GM23338 (cell line): ENCODE results near the gene ABCD3.

Experiments used
- CREB1 ChIP-seq: fragments of 250-450 bp; sonication (Bioruptor Pico); IDR thresholded peaks from 2 replicates; pipeline ENCODE4 v1.5.0; 2020; ENCODE audit warnings: low read depth, mild to moderate bottlenecking, moderate library complexity
- EZH2 ChIP-seq: fragments of 200-600 bp; sonication (generic); IDR thresholded peaks from one replicate; pipeline ENCODE4 v1.8.0; 2017; ENCODE audit warnings: antibody characterized with exemption, mild to moderate bottlenecking, low read depth; ENCODE audit not compliant: unreplicated experiment
- EZH2phosphoT487 ChIP-seq: fragments of 200-600 bp; sonication (generic); IDR thresholded peaks from one replicate; pipeline ENCODE4 v1.8.1; 2018; ENCODE audit warnings: antibody characterized with exemption; ENCODE audit not compliant: unreplicated experiment
- JUNB ChIP-seq: IDR thresholded peaks from one replicate; pipeline ENCODE4 v1.6.1; 2016; ENCODE audit warnings: antibody characterized with exemption; ENCODE audit not compliant: unreplicated experiment
- POLR2AphosphoS5 ChIP-seq: IDR thresholded peaks from 2 replicates; pipeline ENCODE4 v1.6.1; 2016; ENCODE audit warnings: antibody characterized with exemption, low read depth
- STAT1 ChIP-seq: IDR thresholded peaks from one replicate; pipeline ENCODE4 v1.6.1; 2016; ENCODE audit warnings: antibody characterized with exemption; ENCODE audit not compliant: unreplicated experiment
- ZNF114 ChIP-seq: fragments of 250-450 bp; sonication (Bioruptor Pico); IDR thresholded peaks from 2 replicates; pipeline ENCODE4 v1.5.0; 2020; ENCODE audit warnings: mild to moderate bottlenecking, moderate library complexity
- ZNF331 ChIP-seq: fragments of 250-450 bp; sonication (Bioruptor Pico); IDR thresholded peaks from 2 replicates; pipeline ENCODE4 v1.5.0; 2020; ENCODE audit warnings: low read depth, mild to moderate bottlenecking, moderate library complexity
- TF ChIP-seq, protein P1 (sequence below), 2 experiments: fragments of 200-600 bp in 1 of 2; sonication (generic) in 1 of 2; conservative IDR thresholded peaks; 2 replicates each; pipeline versions ENCODE4 v1.5.1 to v1.6.1; 2016 to 2017; ENCODE audit warnings: antibody characterized with exemption in 2 of 2, low read depth in 2 of 2, mild to moderate bottlenecking in 2 of 2, moderate library complexity in 1 of 2
- TF ChIP-seq, protein P2 (sequence below): IDR thresholded peaks from 2 replicates; pipeline ENCODE4 v1.6.1; 2016; ENCODE audit warnings: antibody characterized with exemption
- TF ChIP-seq, protein P3 (sequence below): IDR thresholded peaks from one replicate; pipeline ENCODE4 v1.6.1; 2018; ENCODE audit warnings: antibody characterized with exemption; ENCODE audit not compliant: unreplicated experiment

DNA sequence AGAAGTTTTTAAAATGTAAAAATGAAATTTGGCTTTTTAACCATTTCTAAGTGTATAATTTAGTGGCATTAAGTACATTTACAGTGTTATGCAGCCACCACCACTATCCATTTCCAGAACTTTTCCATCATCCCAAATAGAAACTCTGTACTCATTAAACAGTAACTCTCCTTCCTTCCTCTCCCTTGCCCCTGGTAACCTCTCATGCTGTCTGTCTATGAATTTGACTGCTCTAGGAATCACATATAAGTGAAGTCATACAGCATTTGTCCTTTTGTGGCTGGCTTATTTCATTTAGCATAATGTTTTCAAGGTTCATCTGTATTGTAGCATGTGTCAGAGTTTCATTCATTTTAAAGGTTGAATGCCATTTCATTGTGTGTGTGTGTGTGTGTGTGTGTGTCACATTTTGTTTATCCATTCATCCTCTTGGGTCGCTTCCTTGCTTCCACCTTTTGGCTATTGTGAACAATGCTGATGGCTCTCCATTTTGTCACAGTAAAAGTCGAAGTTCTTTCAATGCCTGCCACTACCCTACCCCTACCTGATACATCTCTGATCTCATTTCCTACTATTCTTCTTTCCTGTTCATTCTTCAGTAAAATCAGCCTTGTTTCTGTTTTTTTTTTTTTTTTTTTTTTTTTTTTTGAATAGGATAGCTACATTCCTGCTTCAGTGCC lies 78.0 kb downstream of the ABCD3 start:
- no peak for TF ChIP-seq EZH2phosphoT487
- no peak for TF ChIP-seq POLR2AphosphoS5
- TF ChIP-seq, protein P1, sequence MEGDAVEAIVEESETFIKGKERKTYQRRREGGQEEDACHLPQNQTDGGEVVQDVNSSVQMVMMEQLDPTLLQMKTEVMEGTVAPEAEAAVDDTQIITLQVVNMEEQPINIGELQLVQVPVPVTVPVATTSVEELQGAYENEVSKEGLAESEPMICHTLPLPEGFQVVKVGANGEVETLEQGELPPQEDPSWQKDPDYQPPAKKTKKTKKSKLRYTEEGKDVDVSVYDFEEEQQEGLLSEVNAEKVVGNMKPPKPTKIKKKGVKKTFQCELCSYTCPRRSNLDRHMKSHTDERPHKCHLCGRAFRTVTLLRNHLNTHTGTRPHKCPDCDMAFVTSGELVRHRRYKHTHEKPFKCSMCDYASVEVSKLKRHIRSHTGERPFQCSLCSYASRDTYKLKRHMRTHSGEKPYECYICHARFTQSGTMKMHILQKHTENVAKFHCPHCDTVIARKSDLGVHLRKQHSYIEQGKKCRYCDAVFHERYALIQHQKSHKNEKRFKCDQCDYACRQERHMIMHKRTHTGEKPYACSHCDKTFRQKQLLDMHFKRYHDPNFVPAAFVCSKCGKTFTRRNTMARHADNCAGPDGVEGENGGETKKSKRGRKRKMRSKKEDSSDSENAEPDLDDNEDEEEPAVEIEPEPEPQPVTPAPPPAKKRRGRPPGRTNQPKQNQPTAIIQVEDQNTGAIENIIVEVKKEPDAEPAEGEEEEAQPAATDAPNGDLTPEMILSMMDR (conservative IDR thresholded peaks at IDR 0.05; ENCODE audit: low read depth in 2 of 2): no peak
- TF ChIP-seq EZH2: no peak
- no peak for TF ChIP-seq ZNF114 (CRISPR knock-in tag)
- no peak for TF ChIP-seq JUNB
- no peak for TF ChIP-seq CREB1 (CRISPR knock-in tag)
- TF ChIP-seq, protein P2, sequence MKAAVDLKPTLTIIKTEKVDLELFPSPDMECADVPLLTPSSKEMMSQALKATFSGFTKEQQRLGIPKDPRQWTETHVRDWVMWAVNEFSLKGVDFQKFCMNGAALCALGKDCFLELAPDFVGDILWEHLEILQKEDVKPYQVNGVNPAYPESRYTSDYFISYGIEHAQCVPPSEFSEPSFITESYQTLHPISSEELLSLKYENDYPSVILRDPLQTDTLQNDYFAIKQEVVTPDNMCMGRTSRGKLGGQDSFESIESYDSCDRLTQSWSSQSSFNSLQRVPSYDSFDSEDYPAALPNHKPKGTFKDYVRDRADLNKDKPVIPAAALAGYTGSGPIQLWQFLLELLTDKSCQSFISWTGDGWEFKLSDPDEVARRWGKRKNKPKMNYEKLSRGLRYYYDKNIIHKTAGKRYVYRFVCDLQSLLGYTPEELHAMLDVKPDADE: no peak
- TF ChIP-seq, protein P3, sequence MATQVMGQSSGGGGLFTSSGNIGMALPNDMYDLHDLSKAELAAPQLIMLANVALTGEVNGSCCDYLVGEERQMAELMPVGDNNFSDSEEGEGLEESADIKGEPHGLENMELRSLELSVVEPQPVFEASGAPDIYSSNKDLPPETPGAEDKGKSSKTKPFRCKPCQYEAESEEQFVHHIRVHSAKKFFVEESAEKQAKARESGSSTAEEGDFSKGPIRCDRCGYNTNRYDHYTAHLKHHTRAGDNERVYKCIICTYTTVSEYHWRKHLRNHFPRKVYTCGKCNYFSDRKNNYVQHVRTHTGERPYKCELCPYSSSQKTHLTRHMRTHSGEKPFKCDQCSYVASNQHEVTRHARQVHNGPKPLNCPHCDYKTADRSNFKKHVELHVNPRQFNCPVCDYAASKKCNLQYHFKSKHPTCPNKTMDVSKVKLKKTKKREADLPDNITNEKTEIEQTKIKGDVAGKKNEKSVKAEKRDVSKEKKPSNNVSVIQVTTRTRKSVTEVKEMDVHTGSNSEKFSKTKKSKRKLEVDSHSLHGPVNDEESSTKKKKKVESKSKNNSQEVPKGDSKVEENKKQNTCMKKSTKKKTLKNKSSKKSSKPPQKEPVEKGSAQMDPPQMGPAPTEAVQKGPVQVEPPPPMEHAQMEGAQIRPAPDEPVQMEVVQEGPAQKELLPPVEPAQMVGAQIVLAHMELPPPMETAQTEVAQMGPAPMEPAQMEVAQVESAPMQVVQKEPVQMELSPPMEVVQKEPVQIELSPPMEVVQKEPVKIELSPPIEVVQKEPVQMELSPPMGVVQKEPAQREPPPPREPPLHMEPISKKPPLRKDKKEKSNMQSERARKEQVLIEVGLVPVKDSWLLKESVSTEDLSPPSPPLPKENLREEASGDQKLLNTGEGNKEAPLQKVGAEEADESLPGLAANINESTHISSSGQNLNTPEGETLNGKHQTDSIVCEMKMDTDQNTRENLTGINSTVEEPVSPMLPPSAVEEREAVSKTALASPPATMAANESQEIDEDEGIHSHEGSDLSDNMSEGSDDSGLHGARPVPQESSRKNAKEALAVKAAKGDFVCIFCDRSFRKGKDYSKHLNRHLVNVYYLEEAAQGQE: no peak
- TF ChIP-seq STAT1: no peak
- TF ChIP-seq ZNF331 (CRISPR knock-in tag): no peak
